IgD-negative memory B cell (primary cell): ENCODE results near the gene MISP. TPM values are rescaled to one million over a fixed set of nuclear protein-coding genes. Genes with fewer than 3 reads are reported as not detected.
A peak's percentile ranks its signal among the peaks of the same experiment; 100 is the strongest.

ENCODE experiments used
- H3K27ac Mint-ChIP-seq, 3 donors: one replicate each; pipeline ENCODE4 v1.8.0; 2020 to 2022; ENCODE audit warnings: mild to moderate bottlenecking in 3 of 3, mixed read lengths in 3 of 3, moderate library complexity in 1 of 3
- H3K27me3 Mint-ChIP-seq: one replicate; pipeline ENCODE4 v1.8.0; 2021; ENCODE audit warnings: mixed read lengths
- H3K36me3 Mint-ChIP-seq: one replicate; pipeline ENCODE4 v1.8.0; 2020; ENCODE audit warnings: mild to moderate bottlenecking, mixed read lengths
- H3K4me1 Mint-ChIP-seq, 3 donors: one replicate each; pipeline ENCODE4 v1.8.0; 2020 to 2022; ENCODE audit warnings: mixed read lengths in 3 of 3, mild to moderate bottlenecking in 1 of 3
- H3K4me3 Mint-ChIP-seq, 4 donors: one replicate each; pipeline ENCODE4 v1.8.0; 2020 to 2022; ENCODE audit warnings: mild to moderate bottlenecking in 4 of 4, mixed read lengths in 4 of 4, moderate library complexity in 3 of 4
- H3K9me3 Mint-ChIP-seq, 3 donors: one replicate each; pipeline ENCODE4 v1.8.0; 2020 to 2021; ENCODE audit warnings: mixed read lengths in 3 of 3, mild to moderate bottlenecking in 1 of 3
- polyA plus RNA-seq: library from polyadenylated mRNA; unstranded; fragments of 300-500 nt; fragmentation: Illumina TruSeq; gene quantifications from one replicate; pipeline ENCODE4 v1.2.3, GENCODE V29; 2021

The MISP gene
- polyA plus RNA-seq, 1 donor from 2014 or later: not detected

DNA sequence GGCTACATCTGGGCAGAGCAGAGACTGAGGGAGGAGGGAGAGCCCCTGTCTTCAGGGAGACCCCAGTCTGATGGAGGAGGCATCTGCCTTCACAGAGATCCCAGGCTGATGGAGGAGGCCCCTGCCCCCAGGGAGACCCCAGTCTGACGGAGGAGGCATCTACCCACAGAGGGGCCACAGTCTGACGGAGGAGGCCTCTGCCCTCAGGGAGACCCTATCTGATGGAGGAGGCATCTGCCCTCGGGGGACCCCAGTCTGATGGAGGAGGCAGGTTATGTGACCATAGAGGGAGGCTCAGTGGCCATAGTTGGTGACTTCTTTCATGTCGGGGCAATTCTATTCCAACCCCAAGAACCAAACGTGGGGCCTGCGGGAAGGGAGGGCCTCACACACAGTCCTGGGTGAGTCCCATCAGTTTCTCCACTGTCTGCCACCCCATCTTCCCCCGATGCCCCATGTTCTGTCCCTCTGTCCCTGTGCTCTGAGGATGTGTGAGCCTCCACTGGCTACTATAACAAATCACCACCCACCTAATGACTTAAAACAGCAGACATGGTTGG, 14.3 kb downstream of the MISP start:
- no peaks in the 10 kb centered on the region for H3K36me3 Mint-ChIP-seq
- H3K4me3 Mint-ChIP-seq: no peak overlapping the region
- H3K9me3 Mint-ChIP-seq: peaks cover 0 to 2% (median 0%) of the 10 kb centered on the region in 3 donors
- H3K4me1 Mint-ChIP-seq: peaks cover 0 to 1% (median 1%) of the 10 kb centered on the region in 3 donors
- no peak overlapping the region for H3K27ac Mint-ChIP-seq
- H3K27me3 Mint-ChIP-seq: peaks cover 8% of the 10 kb centered on the region

DNA sequence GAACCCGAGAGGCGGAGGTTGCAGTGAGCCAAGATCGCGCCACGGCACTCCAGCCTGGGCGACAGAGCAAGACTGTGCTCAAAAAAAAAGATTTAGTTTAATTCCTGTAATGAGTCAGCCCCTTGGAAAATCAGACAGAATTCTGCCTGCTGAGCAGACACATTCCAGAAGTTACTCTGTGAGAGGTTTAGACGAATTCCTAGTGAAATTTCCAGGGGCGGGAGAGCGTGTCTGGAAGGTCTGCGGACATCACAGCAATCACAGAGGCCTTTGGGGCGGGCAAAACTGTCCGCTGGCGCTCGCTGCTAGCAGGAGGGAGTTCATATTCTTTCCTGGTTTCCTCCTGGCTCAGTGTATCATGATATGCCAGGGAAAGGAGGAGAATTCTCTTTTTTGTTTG, 17.5 kb downstream of the MISP start:
- no peaks in the 10 kb centered on the region for H3K36me3 Mint-ChIP-seq
- peaks cover 0 to 3% (median 3%) of the 10 kb centered on the region in 3 donors for H3K4me1 Mint-ChIP-seq
- H3K27me3 Mint-ChIP-seq: peaks cover 13% of the 10 kb centered on the region
- peak overlapping the region in 1 of 3 donors; percentile 31 for H3K27ac Mint-ChIP-seq
- H3K9me3 Mint-ChIP-seq: no peaks in the 10 kb centered on the region
- H3K4me3 Mint-ChIP-seq: peak overlapping the region in 1 of 4 donors; percentile 22

DNA sequence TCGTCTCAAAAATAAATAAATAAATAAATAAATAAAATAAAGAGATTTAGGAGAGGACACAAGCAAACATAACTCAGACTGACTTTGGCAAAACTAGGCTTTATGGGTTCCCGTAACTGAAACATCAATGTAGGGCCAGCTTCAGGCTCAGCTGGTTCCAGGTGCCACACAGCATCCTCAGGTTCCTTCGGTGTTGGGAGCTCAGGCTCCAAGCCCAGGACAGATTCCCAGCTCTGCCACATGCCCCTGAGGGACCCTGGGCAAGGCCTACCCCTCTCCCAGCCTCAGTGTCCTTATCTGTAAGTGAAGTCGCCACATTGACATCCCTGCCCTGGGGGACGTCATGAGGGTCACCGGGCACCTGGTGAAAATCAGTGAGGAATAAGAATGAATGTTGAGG, 18.7 kb downstream of the MISP start:
- H3K27me3 Mint-ChIP-seq: peaks cover 13% of the 10 kb centered on the region

DNA sequence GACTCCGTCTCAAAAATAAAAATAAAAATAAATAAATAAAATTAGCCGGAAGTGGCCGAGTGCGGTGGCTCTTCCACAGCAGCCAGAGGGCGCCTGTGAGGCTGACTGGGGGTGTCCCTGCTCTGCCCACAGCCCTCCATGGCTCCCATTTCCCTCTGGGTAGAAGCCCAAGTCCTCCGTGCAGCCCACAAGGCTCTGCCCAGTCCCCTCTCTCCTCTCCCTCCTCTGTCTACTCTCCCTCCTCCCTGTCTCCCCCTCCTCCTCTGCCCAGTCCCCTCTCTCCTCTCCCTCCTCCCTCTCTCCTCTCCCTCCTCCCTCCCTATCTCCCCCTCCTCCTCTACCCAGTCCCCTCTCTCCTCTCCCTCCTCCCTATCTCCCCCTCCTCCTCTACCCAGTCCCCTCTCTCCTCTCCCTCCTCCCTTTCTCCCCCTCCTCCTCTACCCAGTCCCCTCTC, 20.4 kb downstream of the MISP start:
- Mint-ChIP-seq H3K27me3 (peaks cover 14% of the 10 kb centered on the region), H3K9me3 (no peaks in the 10 kb centered on the region), H3K36me3 (no peaks in the 10 kb centered on the region), H3K4me3 (no peak overlapping the region), H3K4me1 (peaks cover 0 to 3% (median 3%) of the 10 kb centered on the region in 3 donors), H3K27ac (no peak overlapping the region)

More for the DNA sequence above, 18.7 kb downstream of the MISP start:
- Mint-ChIP-seq H3K36me3 (no peaks in the 10 kb centered on the region), H3K4me3 (no peak overlapping the region), H3K4me1 (peaks cover 0 to 3% (median 3%) of the 10 kb centered on the region in 3 donors), H3K9me3 (no peaks in the 10 kb centered on the region), H3K27ac (no peak overlapping the region)

DNA sequence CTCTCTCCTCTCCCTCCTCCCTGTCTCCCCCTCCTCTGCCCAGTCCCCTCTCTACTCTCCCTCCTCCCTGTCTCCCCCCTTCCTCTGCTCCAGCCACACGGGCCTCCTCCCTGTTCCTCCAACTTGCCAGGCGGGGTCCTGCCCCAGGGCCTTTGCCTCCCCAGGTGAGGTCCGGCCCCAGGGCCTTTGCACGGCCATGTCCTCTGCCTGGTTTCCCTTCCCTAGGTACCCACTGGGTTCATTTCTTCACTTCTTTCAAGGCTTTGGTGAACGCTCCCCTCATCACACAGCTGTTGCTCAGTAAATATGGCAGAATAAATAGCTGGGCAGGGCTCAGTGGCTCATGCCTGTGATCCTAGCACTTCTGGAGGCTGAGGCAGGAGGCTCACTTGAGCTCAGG, 21.2 kb downstream of the MISP start:
- H3K36me3 Mint-ChIP-seq: no peaks in the 10 kb centered on the region
- H3K9me3 Mint-ChIP-seq: no peaks in the 10 kb centered on the region
- no peak overlapping the region for H3K4me3 Mint-ChIP-seq
- H3K4me1 Mint-ChIP-seq: peaks cover 0 to 3% (median 3%) of the 10 kb centered on the region in 3 donors
- H3K27me3 Mint-ChIP-seq: peaks cover 13% of the 10 kb centered on the region
- no peak overlapping the region for H3K27ac Mint-ChIP-seq

DNA sequence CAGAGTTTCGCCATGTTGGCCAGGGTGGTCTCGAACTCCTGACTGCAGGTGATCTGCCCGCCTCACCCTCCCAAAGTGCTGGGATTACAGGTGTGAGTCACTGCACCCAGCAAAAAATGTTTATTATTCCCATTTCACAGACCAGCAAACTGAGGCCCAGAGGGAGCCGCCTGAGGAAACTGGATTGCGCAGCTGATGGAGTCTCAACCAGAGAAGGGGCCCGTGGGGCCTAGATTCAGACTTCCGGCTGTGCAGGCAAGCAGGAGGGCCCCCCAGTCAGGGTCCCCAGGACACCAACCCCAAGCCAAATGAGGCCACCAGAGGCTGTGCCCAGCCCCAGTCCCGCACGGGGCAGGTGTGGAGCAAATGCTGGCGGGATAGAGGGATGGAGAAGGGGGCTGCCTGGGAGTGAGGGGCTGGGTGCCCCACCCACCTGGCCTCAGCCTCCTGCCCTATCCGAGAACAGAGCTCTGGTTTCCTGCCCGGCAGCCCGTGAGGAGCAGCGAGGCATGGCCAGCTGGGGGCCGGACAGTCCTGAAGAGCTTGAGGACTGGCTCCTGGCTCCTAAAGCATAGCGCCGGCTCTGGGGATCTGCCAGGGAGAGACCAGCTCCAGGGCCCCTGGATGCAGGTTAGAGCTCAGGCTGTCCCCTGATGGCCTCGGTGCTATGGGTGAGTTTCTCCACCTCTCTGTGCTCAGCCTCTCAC, 22.0 kb downstream of the MISP start:
- H3K4me1 Mint-ChIP-seq: peaks cover 0 to 3% (median 3%) of the 10 kb centered on the region in 3 donors
- H3K27me3 Mint-ChIP-seq: peaks cover 11% of the 10 kb centered on the region
- H3K4me3 Mint-ChIP-seq: no peak overlapping the region
- no peaks in the 10 kb centered on the region for H3K36me3 Mint-ChIP-seq
- no peaks in the 10 kb centered on the region for H3K9me3 Mint-ChIP-seq
- H3K27ac Mint-ChIP-seq: no peak overlapping the region

DNA sequence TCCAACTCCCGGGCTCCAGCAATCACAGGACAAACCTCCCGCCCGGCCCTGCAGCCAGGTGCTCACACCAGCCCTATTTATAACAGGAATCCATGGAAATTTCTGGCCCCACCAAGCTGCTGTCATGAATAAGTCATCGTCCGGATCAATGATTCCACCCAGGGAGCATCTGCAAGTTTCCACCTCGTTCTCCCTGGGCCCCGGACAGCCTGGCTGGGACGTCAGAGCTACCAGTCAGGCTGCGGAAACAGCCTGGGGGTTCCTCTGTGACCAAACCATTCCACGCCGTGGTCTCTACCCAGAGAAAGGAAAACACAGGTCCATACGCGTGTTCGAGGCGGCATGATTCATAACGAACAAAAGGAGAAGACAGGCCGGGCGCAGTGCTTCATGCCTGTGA, 25.6 kb downstream of the MISP start:
- Mint-ChIP-seq H3K27ac (no peak overlapping the region), H3K4me1 (no peaks in the 10 kb centered on the region)

DNA sequence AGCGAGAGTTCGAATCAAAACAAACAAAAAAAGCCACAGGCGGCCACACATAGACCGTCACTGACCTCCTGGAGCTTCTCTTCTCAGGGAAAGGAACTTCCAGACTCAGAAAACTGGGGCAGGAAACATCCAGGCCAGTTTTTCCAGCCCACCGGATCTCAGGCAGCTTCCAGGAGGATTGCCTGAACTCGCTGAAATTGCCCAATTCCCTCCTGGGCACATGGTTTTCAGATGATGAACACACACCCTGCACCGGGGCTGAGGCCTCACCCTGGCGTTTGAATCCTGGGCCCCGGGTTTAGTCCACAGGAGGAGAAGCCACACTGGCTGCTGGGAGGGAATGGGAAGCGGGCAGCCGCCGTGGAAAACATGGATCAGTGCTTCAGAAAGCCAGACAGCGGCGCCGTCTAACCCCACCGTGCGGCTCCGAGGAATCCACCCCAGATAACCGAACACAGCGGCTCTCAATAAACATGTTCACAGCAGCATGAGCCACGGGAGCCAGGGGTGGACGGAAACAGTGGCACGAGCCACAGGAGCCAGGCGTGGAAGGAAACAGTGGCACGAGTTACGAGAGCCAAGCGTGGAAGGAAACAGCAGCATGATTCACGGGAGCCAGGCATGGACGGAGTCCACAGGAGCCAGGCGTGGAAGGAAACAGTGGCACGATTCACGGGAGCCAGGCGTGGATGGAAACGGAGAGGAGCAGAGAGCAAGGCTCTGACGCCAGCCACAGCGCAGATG, 28.2 kb downstream of the MISP start:
- Mint-ChIP-seq H3K9me3 (no peaks in the 10 kb centered on the region), H3K27me3 (peaks cover 6% of the 10 kb centered on the region), H3K36me3 (no peaks in the 10 kb centered on the region), H3K4me1 (no peaks in the 10 kb centered on the region), H3K4me3 (no peak overlapping the region), H3K27ac (no peak overlapping the region)

More for the DNA sequence above, 25.6 kb downstream of the MISP start:
- Mint-ChIP-seq H3K36me3 (no peaks in the 10 kb centered on the region), H3K27me3 (peaks cover 7% of the 10 kb centered on the region), H3K4me3 (no peak overlapping the region), H3K9me3 (no peaks in the 10 kb centered on the region)

DNA sequence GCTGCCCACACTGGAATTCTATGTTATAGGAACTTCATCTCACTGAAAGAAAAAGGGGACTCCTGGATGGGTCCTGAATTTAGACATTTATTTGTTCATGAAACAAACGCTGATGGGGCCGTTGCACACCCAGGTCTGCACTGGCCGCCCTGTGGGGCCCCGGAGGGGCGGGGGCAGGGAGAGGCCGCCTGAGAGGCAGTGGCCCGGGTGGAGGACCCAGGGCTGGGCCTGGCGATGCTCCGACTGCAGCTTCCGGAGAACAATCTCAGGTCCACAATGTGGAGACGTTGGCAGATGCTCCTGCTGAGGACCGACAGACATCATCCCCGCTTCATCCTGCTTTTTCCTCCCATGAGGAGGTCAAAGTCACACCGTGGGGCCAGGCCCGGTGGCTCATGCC, 30.0 kb downstream of the MISP start:
- H3K4me1 Mint-ChIP-seq: no peaks in the 10 kb centered on the region
- no peak overlapping the region for H3K27ac Mint-ChIP-seq
- no peaks in the 10 kb centered on the region for H3K9me3 Mint-ChIP-seq
- H3K36me3 Mint-ChIP-seq: no peaks in the 10 kb centered on the region
- H3K4me3 Mint-ChIP-seq: no peak overlapping the region
- peaks cover 6% of the 10 kb centered on the region for H3K27me3 Mint-ChIP-seq

DNA sequence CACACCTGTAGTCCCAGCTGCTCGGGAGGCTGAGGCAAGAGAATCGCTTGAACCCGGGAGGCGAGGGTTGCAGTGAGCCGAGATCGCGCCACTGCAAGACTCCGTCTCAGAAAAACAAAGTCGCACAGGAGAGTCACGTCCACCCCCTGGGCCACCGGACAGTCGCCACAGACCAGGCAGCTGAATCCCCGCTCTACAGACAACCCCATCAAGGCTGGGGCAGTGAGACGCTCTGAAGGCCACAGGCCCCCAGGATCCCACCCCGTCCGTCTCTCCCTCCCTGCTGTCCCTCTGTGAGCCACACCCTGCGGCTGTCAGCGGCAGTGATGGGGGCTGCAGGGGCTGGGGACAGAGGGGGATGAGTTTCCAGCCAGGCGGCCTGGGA, 30.9 kb downstream of the MISP start:
- no peak overlapping the region for H3K4me3 Mint-ChIP-seq
- no peak overlapping the region for H3K27ac Mint-ChIP-seq
- no peaks in the 10 kb centered on the region for H3K36me3 Mint-ChIP-seq
- no peaks in the 10 kb centered on the region for H3K4me1 Mint-ChIP-seq
- no peaks in the 10 kb centered on the region for H3K9me3 Mint-ChIP-seq
- peaks cover 5% of the 10 kb centered on the region for H3K27me3 Mint-ChIP-seq

DNA sequence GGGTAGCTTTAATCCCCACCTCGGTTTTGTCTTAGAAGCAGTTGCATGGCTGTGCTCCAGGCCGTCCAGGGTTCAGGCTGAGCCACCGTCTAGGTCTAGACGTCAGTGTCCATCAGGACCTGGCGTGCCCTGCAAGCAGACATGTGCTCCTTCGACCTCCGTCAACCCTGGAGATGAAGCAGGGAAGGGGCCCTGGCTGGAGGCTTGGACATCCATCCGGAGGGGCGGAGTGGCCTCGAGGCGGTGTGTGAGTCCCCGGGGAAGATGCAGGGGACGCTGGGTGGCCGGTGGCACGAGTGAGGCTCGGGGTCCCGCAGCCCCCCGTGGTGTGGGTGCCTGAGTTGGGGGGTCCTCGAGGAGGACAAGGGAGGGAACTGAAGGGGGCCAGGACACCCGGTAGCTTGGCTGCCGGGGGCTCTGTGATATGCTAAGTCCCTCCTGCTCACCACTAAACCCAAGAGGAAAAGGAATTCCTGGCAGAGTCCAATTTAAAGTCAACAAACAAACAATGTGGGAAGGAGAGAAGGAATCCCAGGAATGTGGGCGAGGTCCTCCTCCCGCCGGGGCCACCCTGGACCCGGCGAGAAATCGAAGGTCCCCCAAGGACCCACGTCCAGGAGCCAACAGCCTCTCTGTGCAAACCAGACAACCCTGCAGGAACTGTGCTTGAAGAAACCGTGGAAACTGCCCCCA, 31.4 kb downstream of the MISP start:
- H3K4me3 Mint-ChIP-seq: no peak overlapping the region
- H3K27ac Mint-ChIP-seq: no peak overlapping the region
- no peaks in the 10 kb centered on the region for H3K36me3 Mint-ChIP-seq
- peaks cover 5% of the 10 kb centered on the region for H3K27me3 Mint-ChIP-seq
- no peaks in the 10 kb centered on the region for H3K9me3 Mint-ChIP-seq
- H3K4me1 Mint-ChIP-seq: no peaks in the 10 kb centered on the region

DNA sequence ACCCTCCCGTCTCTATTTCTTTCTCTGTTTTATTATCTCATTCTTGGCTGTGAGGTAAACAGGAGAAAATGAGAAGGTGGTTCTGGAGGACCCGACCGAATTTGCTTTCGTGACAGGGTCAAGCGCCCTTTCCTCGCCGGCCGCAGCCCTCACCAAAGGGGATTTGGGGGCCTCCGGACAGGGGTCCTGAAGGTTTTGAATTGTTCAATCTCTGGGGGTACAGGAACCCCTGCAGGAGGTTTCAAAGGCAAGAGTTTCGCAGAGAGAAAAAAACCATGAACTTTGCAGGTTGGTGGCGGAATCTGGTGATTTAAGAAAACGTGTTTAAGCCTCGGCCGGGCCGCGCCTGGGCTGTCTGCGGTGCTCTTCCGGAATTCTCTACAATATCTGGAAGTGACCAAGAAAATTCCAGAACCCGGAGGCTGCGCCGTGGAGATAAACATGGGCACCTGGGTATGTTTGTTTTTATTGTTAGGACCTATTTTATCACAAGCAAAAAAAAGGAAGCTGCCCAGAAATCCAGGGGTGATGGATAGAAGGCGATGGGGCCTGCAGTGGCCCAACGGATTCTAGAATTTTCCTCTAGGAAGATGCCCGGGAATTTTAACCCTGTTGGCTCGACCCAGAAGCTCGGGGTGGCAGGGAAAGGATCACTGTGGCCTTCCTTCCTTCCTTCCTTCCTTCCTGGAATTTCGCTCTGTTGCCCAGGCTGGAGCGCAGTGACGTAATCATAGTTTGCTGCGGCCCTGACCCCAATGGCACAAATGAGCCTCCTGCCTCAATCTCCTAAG, 32.2 kb downstream of the MISP start:
- H3K27me3 Mint-ChIP-seq: peaks cover 5% of the 10 kb centered on the region
- no peaks in the 10 kb centered on the region for H3K36me3 Mint-ChIP-seq
- no peaks in the 10 kb centered on the region for H3K9me3 Mint-ChIP-seq
- H3K27ac Mint-ChIP-seq: no peak overlapping the region
- no peaks in the 10 kb centered on the region for H3K4me1 Mint-ChIP-seq
- no peak overlapping the region for H3K4me3 Mint-ChIP-seq

DNA sequence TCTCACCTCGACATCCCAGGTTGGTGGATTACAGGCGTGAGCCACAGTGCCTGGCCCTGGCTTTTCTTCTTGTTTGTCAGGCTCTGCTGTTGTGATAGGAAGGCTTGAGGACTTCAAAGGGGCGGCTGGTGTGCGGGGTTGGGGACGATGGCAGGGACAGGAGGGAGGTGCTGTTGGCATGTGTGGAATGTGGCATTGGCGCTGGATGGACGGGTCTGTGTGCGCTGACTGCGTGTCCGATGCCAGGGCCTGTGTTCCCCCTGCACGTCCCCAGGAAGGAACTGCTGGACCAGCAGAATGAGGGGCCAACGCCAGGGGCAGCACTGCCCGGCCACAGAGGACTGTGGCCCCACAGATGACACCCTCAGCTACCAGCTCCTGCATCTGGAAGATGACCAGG, 33.6 kb downstream of the MISP start:
- Mint-ChIP-seq H3K36me3 (no peaks in the 10 kb centered on the region), H3K4me3 (no peak overlapping the region), H3K27ac (no peak overlapping the region), H3K4me1 (no peaks in the 10 kb centered on the region), H3K9me3 (no peaks in the 10 kb centered on the region), H3K27me3 (peaks cover 6% of the 10 kb centered on the region)

DNA sequence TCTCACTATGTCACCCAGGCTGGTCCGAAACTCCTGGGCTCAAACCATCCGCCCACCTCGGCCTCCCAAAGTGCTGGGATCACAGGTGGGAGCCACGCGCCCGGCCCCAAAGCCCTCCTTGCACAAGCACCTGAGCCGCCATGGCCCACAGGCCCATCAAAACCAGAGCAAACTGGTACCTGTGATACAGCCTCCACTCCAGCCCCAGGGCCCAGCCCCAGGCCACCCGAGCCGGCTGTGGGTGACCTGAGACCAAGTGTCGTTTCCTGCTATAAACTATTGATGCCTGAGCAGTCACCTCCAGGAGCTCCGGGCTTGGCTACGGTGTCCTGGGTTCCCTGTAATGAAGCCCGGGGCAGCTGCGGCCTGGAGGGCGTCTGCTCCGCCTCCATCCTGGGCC, 36.6 kb downstream of the MISP start:
- Mint-ChIP-seq H3K27ac (no peak overlapping the region), H3K4me1 (no peaks in the 10 kb centered on the region), H3K36me3 (no peaks in the 10 kb centered on the region), H3K4me3 (no peak overlapping the region), H3K27me3 (peaks cover 3% of the 10 kb centered on the region), H3K9me3 (no peaks in the 10 kb centered on the region)

DNA sequence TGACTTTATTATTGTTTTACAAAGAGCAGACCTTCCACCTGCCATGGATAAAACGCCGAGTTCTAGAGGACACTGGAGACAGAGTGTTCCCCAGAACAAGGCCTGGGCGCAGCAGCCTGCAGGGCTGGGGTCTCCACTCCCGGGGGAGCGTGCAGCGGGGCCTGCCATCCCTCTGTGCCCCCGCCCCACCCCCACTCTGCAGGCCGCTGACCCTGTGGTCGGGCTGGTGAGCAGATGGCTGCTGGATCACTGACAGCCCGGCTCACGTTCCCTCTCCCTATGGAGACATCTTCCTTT, 37.7 kb downstream of the MISP start:
- no peaks in the 10 kb centered on the region for H3K4me1 Mint-ChIP-seq
- no peaks in the 10 kb centered on the region for H3K36me3 Mint-ChIP-seq
- no peak overlapping the region for H3K4me3 Mint-ChIP-seq
- peaks cover 3% of the 10 kb centered on the region for H3K27me3 Mint-ChIP-seq
- H3K9me3 Mint-ChIP-seq: no peaks in the 10 kb centered on the region
- H3K27ac Mint-ChIP-seq: peak overlapping the region in 1 of 3 donors; percentile 20
